CD4-positive, alpha-beta T cell (primary cell): ENCODE data around the gene SETD6. TPM values are rescaled to one million over a fixed set of nuclear protein-coding genes. Genes with fewer than 3 reads are reported as not detected.

Experiments used
- ATAC-seq: fragments of 200-7000 bp; cut with Tn5 transposase; one replicate; pipeline ENCODE4 v1.10.0; 2022; ENCODE audit warnings: mild to moderate bottlenecking; ENCODE audit not compliant: poor library complexity
- CTCF ChIA-PET: fragments of 350-600 bp; sonication (Branson Sonifier 250); formaldehyde crosslinking; loops from one replicate; lab custom pipeline; 2021; ENCODE audit warnings: antibody characterized with exemption, inconsistent platforms; lab: Charles Lee
- POLR2A ChIA-PET: fragments of 350-600 bp; sonication (Branson Sonifier 250); formaldehyde crosslinking; loops from one replicate; lab custom pipeline; 2021; ENCODE audit warnings: antibody characterized with exemption, inconsistent platforms; lab: Charles Lee
- DNase-seq, 14 experiments: peaks; one replicate each; pipeline ENCODE4 v3.0.0-alpha.2; 2013 to 2020; ENCODE audit warnings: mixed read lengths in 2 of 14
- H3K27ac ChIP-seq, 2 donors: one replicate each; pipeline versions ENCODE4 v1.5.1 to v1.7.0; 2013; ENCODE audit warnings: low read length in 2 of 2, low read depth in 1 of 2, mild to moderate bottlenecking in 1 of 2
- H3K27me3 ChIP-seq, 2 experiments: 1 replicate in 1 of 2; 2 replicates in 1 of 2; pipeline versions ENCODE4 v1.6.1 to v1.7.0; 2013; ENCODE audit warnings: low read length in 2 of 2, control low read depth in 1 of 2, mild to moderate bottlenecking in 1 of 2, moderate library complexity in 1 of 2; ENCODE audit not compliant: insufficient read depth in 2 of 2, control insufficient read depth in 1 of 2
- H3K36me3 ChIP-seq: one replicate; pipeline ENCODE4 v1.6.1; 2013; ENCODE audit warnings: low read length, control low read depth; ENCODE audit not compliant: insufficient read depth
- H3K4me1 ChIP-seq: one replicate; pipeline ENCODE4 v1.6.1; 2013; ENCODE audit warnings: low read length, control low read depth; ENCODE audit not compliant: insufficient read depth
- H3K4me3 ChIP-seq: one replicate; pipeline ENCODE4 v1.5.1; 2013; ENCODE audit warnings: mild to moderate bottlenecking, low read length, moderate library complexity
- H3K9me3 ChIP-seq, 2 experiments: 1 replicate in 1 of 2; 2 replicates in 1 of 2; pipeline versions ENCODE4 v1.6.1 to v1.7.0; 2013; ENCODE audit warnings: low read length in 2 of 2, mild to moderate bottlenecking in 2 of 2, control low read depth in 1 of 2, moderate library complexity in 1 of 2; ENCODE audit not compliant: control insufficient read depth in 1 of 2, insufficient read depth in 1 of 2
- H3K27ac Mint-ChIP-seq: one replicate; pipeline ENCODE4 v1.8.0; 2020; ENCODE audit warnings: mixed read lengths
- H3K27me3 Mint-ChIP-seq: one replicate; pipeline ENCODE4 v1.8.0; 2021; ENCODE audit warnings: mixed read lengths
- H3K36me3 Mint-ChIP-seq: one replicate; pipeline ENCODE4 v1.8.0; 2021; ENCODE audit warnings: low read depth, mixed read lengths
- H3K4me1 Mint-ChIP-seq: one replicate; pipeline ENCODE4 v1.8.0; 2021; ENCODE audit warnings: low read depth, mixed read lengths
- H3K4me3 Mint-ChIP-seq: one replicate; pipeline ENCODE4 v1.8.0; 2020; ENCODE audit warnings: mild to moderate bottlenecking, mixed read lengths
- H3K9me3 Mint-ChIP-seq: one replicate; pipeline ENCODE4 v1.8.0; 2020; ENCODE audit warnings: mixed read lengths
- intact Hi-C, 2 experiments: fragments of 100-400 bp; cut with DNase I in 1 of 2; cut with micrococcal nuclease in 1 of 2; formaldehyde crosslinking; loops; one replicate each; pipeline versions ENCODE4 v1.15.1 to v1.9.0; 2023 to 2025; cut with DNase I, micrococcal nuclease
- total RNA-seq, 174 experiments: library from RNA in 2 of 174; stranded (reverse) in 2 of 174; gene quantifications; one replicate each; pipeline ENCODE4 v1.2.3 and lab custom pipeline; 2021 to 2026
- TF ChIP-seq, protein P1 (sequence below): fragments of 200-600 bp; IDR thresholded peaks from one replicate; pipeline ENCODE4 v1.8.0; 2022; ENCODE audit warnings: antibody characterized with exemption, mild to moderate bottlenecking

The SETD6 gene
- total RNA-seq, 2 experiments from 2014 or later: 21.9 to 25.5 TPM

- no peaks in the 10 kb centered on the region for H3K9me3 Mint-ChIP-seq
- no peak overlapping the region for H3K27ac ChIP-seq
These were observed 42.5 kb upstream of the SETD6 start for GRCh38 chr16:58472827-58473226.

GRCh38 chr16:58474296-58474695 is 41.0 kb upstream of the SETD6 start:
- Histone ChIP-seq H3K4me1 (no peaks in the 10 kb centered on the region), H3K27me3 (peaks cover 0 to 2% of the 10 kb centered on the region in 2 experiments), H3K9me3 (no peaks in the 10 kb centered on the region), H3K4me3 (no peak overlapping the region), H3K27ac (no peak overlapping the region), H3K36me3 (no peaks in the 10 kb centered on the region)
- no peaks in the 10 kb centered on the region for H3K36me3 Mint-ChIP-seq
- CTCF ChIA-PET: interaction anchor here (0.6 to 0.9 kb wide), 2 partner anchors 13 to 457 kb away, joined by 4 read pairs; no protein-coding TSS in a partner anchor
- POLR2A ChIA-PET: no interaction called here
- H3K27ac Mint-ChIP-seq: no peak overlapping the region
- no peak for DNase-seq
- no peak for ATAC-seq
- H3K27me3 Mint-ChIP-seq: peaks cover 31% of the 10 kb centered on the region
- H3K4me3 Mint-ChIP-seq: no peak overlapping the region
- intact Hi-C loops: no loop called here
- no peaks in the 10 kb centered on the region for H3K9me3 Mint-ChIP-seq
- no peaks in the 10 kb centered on the region for H3K4me1 Mint-ChIP-seq
- TF ChIP-seq, protein P1, sequence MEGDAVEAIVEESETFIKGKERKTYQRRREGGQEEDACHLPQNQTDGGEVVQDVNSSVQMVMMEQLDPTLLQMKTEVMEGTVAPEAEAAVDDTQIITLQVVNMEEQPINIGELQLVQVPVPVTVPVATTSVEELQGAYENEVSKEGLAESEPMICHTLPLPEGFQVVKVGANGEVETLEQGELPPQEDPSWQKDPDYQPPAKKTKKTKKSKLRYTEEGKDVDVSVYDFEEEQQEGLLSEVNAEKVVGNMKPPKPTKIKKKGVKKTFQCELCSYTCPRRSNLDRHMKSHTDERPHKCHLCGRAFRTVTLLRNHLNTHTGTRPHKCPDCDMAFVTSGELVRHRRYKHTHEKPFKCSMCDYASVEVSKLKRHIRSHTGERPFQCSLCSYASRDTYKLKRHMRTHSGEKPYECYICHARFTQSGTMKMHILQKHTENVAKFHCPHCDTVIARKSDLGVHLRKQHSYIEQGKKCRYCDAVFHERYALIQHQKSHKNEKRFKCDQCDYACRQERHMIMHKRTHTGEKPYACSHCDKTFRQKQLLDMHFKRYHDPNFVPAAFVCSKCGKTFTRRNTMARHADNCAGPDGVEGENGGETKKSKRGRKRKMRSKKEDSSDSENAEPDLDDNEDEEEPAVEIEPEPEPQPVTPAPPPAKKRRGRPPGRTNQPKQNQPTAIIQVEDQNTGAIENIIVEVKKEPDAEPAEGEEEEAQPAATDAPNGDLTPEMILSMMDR: no peak

More at GRCh38 chr16:58472827-58473226, 42.5 kb upstream of the SETD6 start:
- Histone ChIP-seq H3K36me3 (no peaks in the 10 kb centered on the region), H3K4me3 (no peak overlapping the region), H3K27me3 (peaks cover 4 to 12% of the 10 kb centered on the region in 2 experiments), H3K4me1 (no peaks in the 10 kb centered on the region), H3K9me3 (peaks cover 0 to 3% of the 10 kb centered on the region in 2 experiments)
- Mint-ChIP-seq H3K4me1 (no peaks in the 10 kb centered on the region), H3K4me3 (no peak overlapping the region), H3K27me3 (peaks cover 45% of the 10 kb centered on the region), H3K36me3 (no peaks in the 10 kb centered on the region), H3K27ac (no peak overlapping the region)
- ChIA-PET POLR2A (no interaction called here), CTCF (no interaction called here)
- intact Hi-C loops: no loop called here
- DNase-seq (no peak), ATAC-seq (no peak)
- TF ChIP-seq, protein P1: no peak

DNA sequence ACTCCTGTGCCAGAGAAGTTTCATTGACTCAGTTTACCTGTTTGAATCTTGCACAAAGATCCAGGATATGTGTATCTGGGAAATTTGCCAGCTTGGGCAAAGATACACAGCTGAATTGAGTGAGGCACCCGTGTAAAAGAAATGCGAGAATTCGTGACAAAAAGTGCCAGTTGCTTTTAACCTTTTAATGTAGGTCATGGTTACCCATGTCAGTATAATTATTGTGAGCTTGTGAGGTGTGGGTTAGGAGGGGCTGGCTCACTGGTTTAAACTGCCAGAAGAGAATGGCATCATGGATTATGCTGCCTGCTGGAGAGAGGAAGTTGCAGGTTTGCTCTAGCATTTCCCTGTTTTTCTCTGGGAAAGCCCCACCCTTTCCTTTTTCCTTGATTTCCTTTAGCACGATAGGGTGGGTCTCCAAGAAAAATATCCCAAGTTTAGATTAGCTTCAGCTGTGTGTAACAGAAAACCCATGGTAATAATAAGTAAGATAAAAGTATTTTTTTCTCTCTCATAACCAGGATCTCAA is 40.2 kb upstream of the SETD6 start:
- Histone ChIP-seq H3K27ac (no peak overlapping the region), H3K36me3 (no peaks in the 10 kb centered on the region), H3K27me3 (peaks cover 0 to 2% of the 10 kb centered on the region in 2 experiments), H3K4me3 (no peak overlapping the region), H3K4me1 (no peaks in the 10 kb centered on the region), H3K9me3 (no peaks in the 10 kb centered on the region)
- POLR2A ChIA-PET: no interaction called here
- intact Hi-C loops: no loop called here
- H3K4me1 Mint-ChIP-seq: no peaks in the 10 kb centered on the region
- H3K9me3 Mint-ChIP-seq: no peaks in the 10 kb centered on the region
- no peak overlapping the region for H3K4me3 Mint-ChIP-seq
- TF ChIP-seq, protein P1: no peak
- peaks cover 26% of the 10 kb centered on the region for H3K27me3 Mint-ChIP-seq
- DNase-seq (no peak), ATAC-seq (no peak)
- H3K27ac Mint-ChIP-seq: no peak overlapping the region
- H3K36me3 Mint-ChIP-seq: no peaks in the 10 kb centered on the region
- CTCF ChIA-PET: no interaction called here
